ENCODE results near the gene PKNOX1.

- TF ChIP-seq CTCF (IDR thresholded peaks at IDR 0.05): no peak
- TF ChIP-seq POLR2A (IDR thresholded peaks at IDR 0.05): no peak
Measured at GRCh38 chr21:42971897-42972275, 2.5 kb upstream of the PKNOX1 start.
